SK-N-DZ (cell line): Measurements from ENCODE around the gene DIS3L2.
"Not testable (repeated sequence)": the region's sequence is repeated elsewhere in the genome, so short reads cannot be mapped to it uniquely, and the experiment has no call there.

Experiments
- DNase-seq: peaks from one replicate; pipeline ENCODE4 v3.0.0-alpha.2; 2015; ENCODE audit warnings: low spot score

Gene DIS3L2

DNA sequence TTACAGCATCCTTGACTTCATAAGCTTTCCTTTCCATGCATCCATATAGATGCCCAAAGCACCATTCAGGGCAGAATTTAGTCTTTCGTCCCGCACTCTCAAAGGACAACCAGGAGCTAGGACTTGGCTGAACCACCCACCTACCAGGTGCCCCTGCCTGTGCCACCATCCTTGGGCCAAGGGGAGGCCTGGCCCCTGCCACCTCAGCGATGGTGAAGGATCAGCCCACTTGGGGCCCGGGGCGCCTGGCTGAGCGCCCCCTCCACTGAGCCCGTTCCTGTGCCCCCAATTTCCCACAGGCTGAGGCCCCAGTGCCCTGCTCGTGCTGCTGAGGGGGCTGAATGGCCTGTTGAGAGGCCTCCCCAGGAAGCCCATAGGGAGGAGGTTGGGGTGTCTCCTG is 383.7 kb downstream of the DIS3L2 start:
- no peak for DNase-seq

DNA sequence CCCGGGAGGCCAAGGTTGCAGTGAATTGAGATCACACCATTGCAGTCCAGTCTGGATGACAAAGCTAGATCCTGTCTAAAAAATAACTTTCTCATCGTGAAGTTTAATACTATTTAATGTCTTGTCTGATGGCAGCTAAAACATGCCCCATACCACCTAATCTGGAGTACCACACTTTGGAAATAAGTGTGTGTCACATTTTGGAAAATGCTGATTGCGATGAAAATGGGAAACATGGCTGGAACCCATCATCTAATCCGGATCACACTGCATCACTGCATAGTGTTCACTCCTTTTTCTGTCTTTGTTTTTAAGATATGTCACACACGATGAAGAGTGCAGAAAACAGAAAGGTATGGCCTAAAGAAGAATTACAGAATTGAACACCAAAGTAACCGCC is 385.9 kb downstream of the DIS3L2 start:
- DNase-seq: no peak

DNA sequence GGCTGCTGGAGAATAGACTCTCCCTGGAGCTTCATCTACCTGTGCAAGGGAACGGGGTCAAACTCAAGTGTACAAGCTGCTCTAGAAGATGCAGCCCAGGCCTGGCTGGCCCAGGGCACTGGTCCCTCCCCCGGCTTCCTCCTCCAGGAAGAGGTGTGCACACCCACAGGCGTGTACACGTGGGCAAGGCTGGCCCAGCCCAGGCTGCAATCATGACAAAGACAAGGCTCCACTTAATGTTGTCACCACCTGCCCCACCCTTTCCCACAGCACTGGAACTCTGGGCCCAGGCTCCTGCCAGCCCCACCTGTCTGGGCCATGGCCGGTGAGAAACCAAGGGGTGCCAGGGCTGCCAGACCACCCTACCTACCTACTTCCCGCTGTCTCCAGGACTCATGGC is 387.4 kb downstream of the DIS3L2 start:
- DNase-seq: no peak

DNA sequence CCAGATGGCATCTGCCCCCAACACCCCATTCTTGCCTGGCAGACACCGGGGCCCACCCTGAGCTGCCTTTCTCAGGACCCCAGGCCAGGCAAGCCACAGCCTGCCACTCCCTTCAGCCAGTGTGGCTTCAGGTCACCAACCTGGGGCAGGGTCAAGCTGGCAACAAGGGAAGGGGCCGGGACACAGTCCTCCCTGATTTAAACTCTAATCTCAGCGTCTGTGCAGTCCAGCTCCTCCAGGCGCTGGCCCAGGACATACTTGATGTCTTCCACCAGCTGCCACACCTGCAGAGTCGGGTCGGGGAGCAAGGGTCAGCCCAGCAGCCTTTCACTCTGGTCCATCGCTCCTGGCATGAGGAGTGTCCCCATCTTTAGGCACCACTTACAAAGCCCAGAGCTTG is 388.0 kb downstream of the DIS3L2 start:
- no peak for DNase-seq

- no peak for DNase-seq
These were observed 388.6 kb downstream of the DIS3L2 start for GRCh38 chr2:232349946-232350635.

DNA sequence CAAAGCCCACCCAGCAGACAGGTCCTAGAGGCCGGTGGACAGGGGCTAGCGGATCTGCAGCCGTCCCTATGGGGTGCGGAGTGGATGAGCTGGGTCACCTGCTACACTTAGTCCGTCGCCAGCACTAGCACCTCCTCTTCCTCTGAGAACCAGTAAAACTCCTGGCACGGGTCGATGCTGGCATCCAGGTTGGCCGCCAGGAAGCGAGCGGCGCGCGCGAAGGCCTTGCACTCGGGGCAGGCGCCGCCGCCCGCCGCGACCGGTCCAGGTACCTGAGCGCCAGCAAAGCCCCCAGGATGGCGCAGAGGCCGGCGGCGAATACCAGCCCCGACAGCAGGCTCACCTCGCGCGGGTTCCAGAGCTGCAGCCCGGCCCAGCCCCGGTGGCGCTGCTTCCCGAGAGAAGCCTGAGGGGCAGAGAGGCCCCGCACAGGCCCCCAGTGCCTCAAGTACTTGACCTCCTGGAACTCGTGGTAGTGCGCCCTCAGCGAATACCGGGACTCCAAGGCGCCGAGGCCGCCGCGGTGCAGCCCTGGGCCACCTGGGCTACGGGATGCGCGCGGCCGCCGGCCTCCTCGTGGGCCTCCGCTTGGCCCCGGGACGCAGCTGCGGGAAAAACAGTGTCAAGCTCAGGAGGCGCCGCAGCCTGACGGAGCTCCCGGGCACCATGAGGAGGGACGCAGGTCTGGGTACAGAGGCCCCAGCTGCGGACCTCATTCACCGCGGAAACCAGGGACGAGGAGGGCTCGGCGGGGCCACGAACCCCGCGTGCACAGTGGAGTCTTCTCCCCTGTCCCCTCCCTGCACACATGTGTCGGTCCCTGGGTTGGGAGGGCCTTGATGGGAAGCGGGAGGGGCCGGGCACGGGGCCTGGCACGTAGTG is 389.5 kb downstream of the DIS3L2 start:
- no peak for DNase-seq

GRCh38 chr2:232351686-232352510 is 390.4 kb downstream of the DIS3L2 start:
- DNase-seq: no peak

DNA sequence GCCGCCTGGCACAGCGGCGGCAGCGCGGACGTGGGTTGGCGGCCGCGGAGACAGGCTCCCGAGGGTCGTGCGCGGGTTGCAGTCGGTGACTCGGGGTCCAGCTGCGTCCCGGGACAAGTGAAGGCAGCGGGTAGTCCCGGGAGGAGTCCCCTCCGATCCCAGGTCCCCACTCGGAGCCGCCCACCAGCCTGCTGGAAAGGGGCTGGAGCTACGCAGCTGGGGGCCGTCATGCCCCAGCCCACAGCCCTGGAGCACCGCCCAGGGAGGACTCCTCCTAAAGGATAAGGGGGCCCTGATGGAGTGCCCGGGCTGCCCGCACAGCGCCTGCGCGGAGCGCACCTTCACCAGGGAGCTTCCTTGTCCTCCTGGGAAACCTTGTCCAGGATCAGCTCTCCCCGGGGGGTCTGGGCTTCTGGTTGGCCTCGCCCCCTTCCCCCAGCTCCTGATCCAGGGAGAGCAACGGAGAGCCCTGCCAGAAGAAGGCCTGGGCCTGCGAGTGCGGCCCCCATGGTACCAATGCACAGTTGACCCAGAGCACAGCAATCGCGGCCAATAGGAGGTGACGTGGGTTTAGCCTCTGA is 391.1 kb downstream of the DIS3L2 start:
- no peak for DNase-seq

DNA sequence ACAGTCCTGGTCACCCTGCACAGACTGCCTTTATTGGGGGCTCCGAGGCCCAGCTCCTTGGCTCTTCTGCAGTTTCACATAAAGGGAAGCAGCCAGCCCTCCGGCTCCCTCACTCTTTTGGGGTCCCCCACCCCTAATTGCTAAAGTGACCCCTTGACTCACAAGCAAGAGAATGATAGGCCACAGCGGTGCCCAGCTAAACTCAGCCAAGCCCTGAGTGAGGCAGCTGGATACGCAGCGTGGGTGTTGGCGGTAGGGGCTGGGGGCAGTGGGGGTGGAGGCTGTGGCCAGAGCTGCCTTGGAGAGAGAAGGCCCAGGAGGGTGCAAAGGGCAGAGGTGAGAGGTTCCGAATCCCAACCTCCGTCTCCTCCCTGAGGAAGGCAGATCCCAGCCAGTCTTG is 391.6 kb downstream of the DIS3L2 start:
- DNase-seq: no peak

DNA sequence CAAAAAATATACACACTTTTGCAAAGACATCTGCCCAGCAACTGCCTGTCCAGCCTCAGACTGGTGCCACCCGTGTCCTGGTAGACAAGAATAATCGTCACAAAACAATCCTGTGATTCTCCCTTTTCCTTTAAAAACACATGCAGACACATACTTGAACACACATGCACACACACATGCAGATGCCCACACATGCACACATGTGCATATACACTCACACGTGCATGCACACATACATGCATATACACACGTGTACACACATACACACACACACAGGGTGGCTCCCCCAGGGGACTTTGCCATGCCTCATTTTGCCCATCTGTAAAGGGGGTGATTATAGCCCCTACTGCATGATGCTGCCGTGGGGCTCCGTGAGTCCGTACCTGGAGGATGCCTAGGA is 392.1 kb downstream of the DIS3L2 start:
- no peak for DNase-seq

GRCh38 chr2:232354069-232354468 is 392.6 kb downstream of the DIS3L2 start:
- DNase-seq: no peak

DNA sequence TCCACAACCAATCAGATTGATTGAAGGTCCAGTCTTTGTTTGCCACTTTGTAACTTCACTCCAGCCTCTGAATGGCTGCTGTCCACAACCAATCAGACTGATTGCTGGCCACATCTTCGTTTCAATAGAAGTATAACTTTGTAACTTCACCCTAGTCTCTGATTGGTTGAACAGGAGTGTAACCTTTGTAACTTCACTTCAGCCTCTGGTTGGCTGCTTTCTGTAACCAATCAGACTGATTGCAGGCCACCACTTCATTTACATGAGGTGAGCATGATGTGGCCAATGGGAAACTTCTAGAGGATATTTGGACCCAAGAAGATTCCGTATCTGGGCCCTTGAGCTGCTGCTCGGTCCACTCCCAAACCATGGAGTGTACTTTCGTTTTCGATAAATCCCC is 400.1 kb downstream of the DIS3L2 start:
- no peak for DNase-seq

- DNase-seq: no peak
These were observed 400.8 kb downstream of the DIS3L2 start for GRCh38 chr2:232362174-232362900.

DNA sequence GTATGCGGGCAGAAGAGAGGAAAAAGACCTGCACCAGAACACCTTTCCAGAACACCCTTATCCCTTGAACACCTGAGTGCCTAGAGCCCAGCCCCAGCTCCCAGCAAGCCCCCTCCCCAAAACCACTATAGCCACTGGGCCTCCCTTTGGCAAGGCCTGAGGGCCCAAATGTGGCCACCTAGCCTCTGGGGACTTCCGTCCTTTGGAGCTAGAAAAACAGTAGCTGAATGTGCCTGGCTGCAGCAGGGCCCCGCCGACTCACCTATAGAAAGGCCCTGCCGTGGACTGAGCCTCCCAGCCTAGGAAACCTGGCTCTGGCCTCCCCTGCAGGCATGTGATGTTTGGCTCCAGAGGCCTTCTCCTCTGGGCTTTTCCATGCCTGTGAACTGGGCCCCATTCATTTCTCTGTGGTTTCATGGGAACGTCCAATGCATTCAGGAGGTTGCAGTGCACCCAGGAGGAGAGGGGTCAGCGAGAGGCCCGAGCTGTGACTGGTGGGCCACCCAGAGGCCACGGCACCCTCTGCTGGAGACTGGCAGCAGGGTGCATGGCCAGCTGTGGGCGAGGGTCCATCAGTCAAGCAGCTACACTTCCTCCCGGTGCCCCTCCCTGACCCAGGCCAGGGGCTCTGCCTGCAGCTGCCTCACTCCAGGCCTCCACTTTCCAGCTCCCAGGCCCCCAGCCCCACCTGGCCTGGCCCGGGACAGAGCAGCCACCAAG is 401.7 kb downstream of the DIS3L2 start:
- DNase-seq: not testable (repeated sequence)

GRCh38 chr2:232363784-232364615 is 402.5 kb downstream of the DIS3L2 start:
- DNase-seq: no peak

DNA sequence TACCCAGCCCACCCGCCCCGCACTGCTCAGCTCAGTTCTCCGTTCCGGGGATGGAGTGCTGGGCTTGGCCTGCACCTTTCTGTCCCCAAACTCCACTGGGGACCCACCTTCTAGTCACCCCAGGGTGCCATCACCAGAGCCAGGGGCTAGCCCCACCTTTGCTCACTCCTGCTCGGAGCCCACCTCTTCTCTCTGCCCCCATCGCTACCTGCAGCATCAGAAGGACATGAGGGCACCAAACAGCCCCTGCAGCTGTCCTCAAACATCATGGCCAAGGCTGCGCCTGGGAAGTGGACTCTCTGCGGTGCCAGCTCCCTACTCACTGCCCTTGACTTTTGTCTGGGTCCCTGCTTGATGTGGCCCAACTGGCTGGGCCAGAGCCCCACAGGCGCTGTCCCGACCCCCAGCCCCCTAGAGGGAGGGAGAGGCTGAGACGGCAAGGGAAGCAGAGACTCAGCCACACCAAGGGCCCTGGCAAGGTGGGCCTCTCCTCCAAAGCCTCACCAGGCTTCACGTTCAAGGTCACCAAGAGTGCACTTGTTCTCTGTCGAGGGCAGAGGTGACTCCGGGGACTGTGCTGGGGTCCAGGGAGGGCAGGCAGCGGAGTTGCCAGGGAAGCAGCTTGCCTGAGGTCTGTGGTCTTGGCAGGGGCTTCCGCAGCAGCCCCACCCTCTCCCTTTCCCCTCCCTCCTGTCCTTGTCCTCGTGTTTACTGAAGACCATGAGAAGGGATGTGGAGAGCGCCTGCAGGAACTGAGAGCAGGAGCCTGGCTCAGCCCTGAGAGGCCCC is 403.5 kb downstream of the DIS3L2 start:
- DNase-seq: not testable (repeated sequence)

DNA sequence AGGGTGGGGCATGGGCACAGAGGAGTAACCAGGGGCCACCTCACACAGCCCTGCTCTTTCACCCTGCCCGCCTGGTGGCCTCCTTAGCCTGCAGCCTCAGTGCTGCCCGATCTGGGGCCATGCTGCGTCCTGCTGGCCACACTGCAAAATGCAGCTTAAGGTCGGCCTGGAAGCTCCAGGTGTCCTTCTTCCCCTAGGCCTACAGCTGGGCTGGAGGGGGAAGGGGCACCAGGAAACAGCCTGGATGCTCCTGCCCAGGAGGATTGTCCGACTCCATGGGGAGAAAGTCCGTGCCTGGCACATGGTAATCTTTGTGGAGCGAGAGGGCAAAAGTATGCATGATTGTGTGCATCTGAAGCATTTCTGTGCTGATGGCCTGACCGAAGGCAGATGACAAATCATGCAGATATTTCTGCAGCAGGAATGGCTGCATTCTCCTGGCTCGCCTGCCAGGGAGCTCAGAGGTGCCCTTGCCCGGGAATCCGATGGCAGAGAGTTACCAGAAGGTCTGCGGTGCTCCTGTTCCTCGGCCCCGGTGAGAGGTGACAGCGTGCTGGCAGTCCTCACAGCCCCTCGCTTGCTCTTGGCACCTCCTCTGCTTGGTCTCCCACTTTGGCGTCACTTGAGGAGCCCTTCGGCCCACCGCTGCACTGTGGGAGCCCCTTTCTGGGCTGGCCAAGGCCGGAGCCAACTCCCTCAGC is 404.3 kb downstream of the DIS3L2 start:
- peak; percentile 55 for DNase-seq

DNA sequence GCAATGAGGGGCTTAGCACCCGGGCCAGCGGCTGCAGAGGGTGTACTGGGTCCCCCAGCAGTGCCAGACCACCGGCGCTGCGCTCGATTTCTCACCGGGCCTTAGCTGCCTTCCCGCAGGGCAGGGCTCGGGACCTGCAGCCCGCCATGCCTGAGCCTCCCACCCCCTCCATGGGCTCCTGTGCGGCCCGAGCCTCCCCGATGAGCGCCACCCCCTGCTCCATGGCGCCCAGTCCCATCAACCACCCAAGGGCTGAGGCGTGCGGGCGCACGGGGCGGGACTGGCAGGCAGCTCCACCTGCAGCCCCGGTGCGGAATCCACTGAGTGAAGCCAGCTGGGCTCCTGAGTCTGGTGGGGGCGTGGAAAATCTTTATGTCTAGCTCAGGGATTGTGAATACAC is 404.9 kb downstream of the DIS3L2 start:
- not testable (repeated sequence) for DNase-seq
